SK-N-SH (cell line): ENCODE measurements around the gene FAM135A. TPM values are rescaled to one million over a fixed set of nuclear protein-coding genes. Genes with fewer than 3 reads are reported as not detected.
"Not testable (repeated sequence)": the region's sequence is repeated elsewhere in the genome, so short reads cannot be mapped to it uniquely, and the experiment has no call there.

Experiments
- CTCF ChIA-PET: fragments of 300-600, 350-600 bp; formaldehyde crosslinking; extraction: SDS; loops from one replicate; lab custom pipeline; 2021; lab: Yijun Ruan, JAX
- POLR2A ChIA-PET: fragments of 350-600 bp; sonication (Branson Sonifier 250); formaldehyde crosslinking; extraction: SDS; loops from one replicate; lab custom pipeline; 2020; ENCODE audit warnings: antibody characterized with exemption, inconsistent platforms; lab: Yijun Ruan, JAX
- DNase-seq: peaks from one replicate; pipeline ENCODE4 v3.0.0; 2012
- H2AFZ ChIP-seq: fragments of 200-600 bp; sonication (generic); 2 replicates; pipeline ENCODE4 v1.8.1; 2016; ENCODE audit warnings: antibody characterized with exemption, mild to moderate bottlenecking, low read depth
- H3F3A ChIP-seq: fragments of 200-600 bp; sonication (generic); replicated peaks from 2 replicates; pipeline ENCODE3; 2016; ENCODE audit warnings: antibody characterized with exemption, mild to moderate bottlenecking; ENCODE audit not compliant: insufficient read depth
- H3K27ac ChIP-seq, 2 experiments: fragments of 200-500 bp in 1 of 2; fragments of 200-600 bp in 1 of 2; sonication (Bioruptor generic) in 1 of 2; sonication (generic), shearing (Covaris generic) in 1 of 2; 2 replicates each; pipeline versions ENCODE4 v1.5.1 to v1.6.1; 2014 to 2016; ENCODE audit warnings: low read depth in 2 of 2, inconsistent platforms in 1 of 2, low read length in 1 of 2, mild to moderate bottlenecking in 1 of 2, mixed read lengths in 1 of 2
- H3K27me3 ChIP-seq: fragments of 200-600 bp; sonication (generic), shearing (Covaris generic); 2 replicates; pipeline ENCODE4 v1.6.1; 2016; ENCODE audit warnings: mixed run types; ENCODE audit not compliant: insufficient read depth
- H3K36me3 ChIP-seq, 2 experiments: fragments of 200-500 bp in 1 of 2; fragments of 200-600 bp in 1 of 2; sonication (Bioruptor generic) in 1 of 2; sonication (generic) in 1 of 2; replicated peaks in 1 of 2; 2 replicates each; pipeline versions ENCODE3 to v1.5.1; 2014 to 2016; ENCODE audit warnings: low read length in 1 of 2, mild to moderate bottlenecking in 1 of 2; ENCODE audit not compliant: insufficient read depth in 2 of 2, control insufficient read depth in 1 of 2
- H3K4me1 ChIP-seq, 2 experiments: fragments of 200-500 bp in 1 of 2; fragments of 200-600 bp in 1 of 2; sonication (Bioruptor generic) in 1 of 2; sonication (generic), shearing (Covaris generic) in 1 of 2; 2 replicates each; pipeline versions ENCODE4 v1.5.1 to v1.6.1; 2014 to 2016; ENCODE audit warnings: low read depth in 1 of 2, low read length in 1 of 2, mixed run types in 1 of 2; ENCODE audit not compliant: insufficient read depth in 2 of 2, control insufficient read depth in 1 of 2
- H3K4me2 ChIP-seq: fragments of 200-600 bp; sonication (generic), shearing (Covaris generic); 2 replicates; pipeline ENCODE4 v1.6.1; 2017; ENCODE audit warnings: mixed run types
- H3K4me3 ChIP-seq, 2 experiments: fragments of 200-500 bp in 1 of 2; fragments of 200-600 bp in 1 of 2; sonication (Bioruptor generic) in 1 of 2; sonication (generic), shearing (Covaris generic) in 1 of 2; 2 replicates each; pipeline versions ENCODE4 v1.5.1 to v1.8.1; 2014 to 2016; ENCODE audit warnings: low read depth in 2 of 2, inconsistent platforms in 1 of 2, low read length in 1 of 2, mild to moderate bottlenecking in 1 of 2, mixed read lengths in 1 of 2, moderate library complexity in 1 of 2
- H3K79me2 ChIP-seq: fragments of 200-600 bp; sonication (generic); 2 replicates; pipeline ENCODE4 v1.8.1; 2017; ENCODE audit warnings: mild to moderate bottlenecking; ENCODE audit not compliant: insufficient read depth
- H3K9ac ChIP-seq: fragments of 200-600 bp; sonication (generic); 2 replicates; pipeline ENCODE4 v1.6.1; 2017; ENCODE audit warnings: mixed run types
- H3K9me2 ChIP-seq: fragments of 200-600 bp; sonication (generic); 2 replicates; pipeline ENCODE4 v1.6.1; 2017; ENCODE audit warnings: mixed run types
- H3K9me3 ChIP-seq: fragments of 200-600 bp; sonication (generic); 2 replicates; pipeline ENCODE4 v1.6.1; 2017; ENCODE audit warnings: mixed run types, mild to moderate bottlenecking, moderate library complexity
- H4K20me1 ChIP-seq: fragments of 200-600 bp; sonication (generic); 2 replicates; pipeline ENCODE4 v1.6.1; 2017; ENCODE audit warnings: mild to moderate bottlenecking, mixed run types; ENCODE audit not compliant: insufficient read depth
- FOXM1 ChIP-seq: IDR thresholded peaks from 2 replicates; pipeline ENCODE4 v1.4.0; 2012; ENCODE audit warnings: low read depth, mild to moderate bottlenecking
- GABPA ChIP-seq: IDR thresholded peaks from 2 replicates; pipeline ENCODE4 v1.4.0; 2012; ENCODE audit warnings: low read depth, mild to moderate bottlenecking
- GATA2 ChIP-seq: sonication (generic); formaldehyde crosslinking; IDR thresholded peaks from 2 replicates; pipeline ENCODE4 v1.5.0; 2020; ENCODE audit warnings: mild to moderate bottlenecking, missing genetic modification reagents
- JUND ChIP-seq: IDR thresholded peaks from 2 replicates; pipeline ENCODE4 v1.4.0; 2012
- MEF2A ChIP-seq: IDR thresholded peaks from 2 replicates; pipeline ENCODE4 v1.4.0; 2012; ENCODE audit warnings: low read depth, borderline replicate concordance
- NRF1 ChIP-seq: IDR thresholded peaks from 2 replicates; pipeline ENCODE4 v1.6.1; 2012; ENCODE audit warnings: low read depth, mild to moderate bottlenecking, low read length
- POLR2AphosphoS5 ChIP-seq: IDR thresholded peaks from 2 replicates; pipeline ENCODE4 v1.6.1; 2012; ENCODE audit warnings: low read depth, low read length
- RAD21 ChIP-seq: IDR thresholded peaks from 2 replicates; pipeline ENCODE4 v1.6.1; 2012; ENCODE audit warnings: mild to moderate bottlenecking, low read length
- RCOR1 ChIP-seq: fragments of 150-350 bp; IDR thresholded peaks from 2 replicates; pipeline ENCODE4 v1.6.1; 2017; ENCODE audit warnings: antibody characterized with exemption, low read length
- RFX5 ChIP-seq: IDR thresholded peaks from 2 replicates; pipeline ENCODE4 v1.6.1; 2012; ENCODE audit warnings: mild to moderate bottlenecking, improper control_type of control experiment, low read length
- SMC3 ChIP-seq: IDR thresholded peaks from 2 replicates; pipeline ENCODE4 v1.6.1; 2012; ENCODE audit warnings: low read depth, low read length, improper control_type of control experiment
- TAF1 ChIP-seq: IDR thresholded peaks from 2 replicates; pipeline ENCODE4 v1.6.1; 2012; ENCODE audit warnings: low read depth, mild to moderate bottlenecking, low read length, moderate library complexity, borderline replicate concordance
- TEAD4 ChIP-seq: IDR thresholded peaks from 2 replicates; pipeline ENCODE4 v1.4.0; 2012; ENCODE audit warnings: mild to moderate bottlenecking, borderline replicate concordance; ENCODE audit not compliant: insufficient read depth
- YY1 ChIP-seq: IDR thresholded peaks from 2 replicates; pipeline ENCODE4 v1.4.0; 2012; ENCODE audit warnings: low read depth, mild to moderate bottlenecking
- WGBS: methylation state at CpG from one replicate; pipeline ENCODE4 v1.1.6; 2017; ENCODE audit warnings: low lambda C conversion rate; 5-methylcytosine and 5-hydroxymethylcytosine counted together
- polyA plus RNA-seq, 3 experiments: library from polyadenylated mRNA; depleted of rRNA; stranded (reverse); fragments of >200 nt; gene quantifications; 2 replicates each; pipeline ENCODE4 v1.2.3, GENCODE V29; 2012
- TF ChIP-seq, protein P1 (sequence below): IDR thresholded peaks from 2 replicates; pipeline ENCODE4; 2012
- TF ChIP-seq, protein P2 (sequence below): IDR thresholded peaks from 2 replicates; pipeline ENCODE4 v1.4.0; 2012; ENCODE audit warnings: low read depth
- TF ChIP-seq, protein P3 (sequence below): IDR thresholded peaks from 2 replicates; pipeline ENCODE4 v1.6.1; 2012; ENCODE audit warnings: mild to moderate bottlenecking, low read depth, low read length, moderate library complexity
- TF ChIP-seq, protein P4 (sequence below): IDR thresholded peaks from 2 replicates; pipeline ENCODE4 v1.4.0; 2012; ENCODE audit warnings: low read depth, borderline replicate concordance

FAM135A gene
- polyA plus RNA-seq, 1 of the 3 experiments (the other 2 are of a cell fraction) = 2.6 TPM

DNA sequence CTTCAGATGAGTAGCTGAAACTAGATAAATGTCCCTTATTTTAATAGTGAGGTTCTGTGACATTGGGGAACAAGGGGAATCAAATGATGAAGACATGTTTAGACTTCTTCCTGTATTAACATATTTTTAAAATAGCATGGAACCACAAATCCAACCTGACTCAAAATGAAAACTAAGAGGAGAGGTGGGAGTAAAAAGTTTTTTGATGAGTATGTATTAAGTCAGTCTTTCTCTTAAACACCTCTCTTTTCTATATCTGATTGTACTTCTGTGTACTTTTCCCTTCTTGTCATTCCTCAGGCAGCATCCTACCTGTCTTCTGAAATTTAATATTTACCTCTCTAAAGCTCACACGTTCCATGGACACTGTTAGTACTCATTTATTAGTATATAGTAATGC, 144.7 kb downstream of the FAM135A start:
- Histone ChIP-seq H4K20me1 (no peaks in the 10 kb centered on the region), H3K79me2 (no peaks in the 10 kb centered on the region), H3K27me3 (no peaks in the 10 kb centered on the region), H3K36me3 (peaks cover 2 to 5% of the 10 kb centered on the region in 2 experiments), H3F3A (no peaks in the 10 kb centered on the region), H3K27ac (no peak overlapping the region), H3K4me1 (no peaks in the 10 kb centered on the region), H3K4me3 (no peak overlapping the region), H3K9ac (no peak overlapping the region), H2AFZ (no peak overlapping the region), H3K9me2 (no peaks in the 10 kb centered on the region), H3K9me3 (no peaks in the 10 kb centered on the region), H3K4me2 (no peak overlapping the region)
- 90% methylated on average over 1 of the region's 1 CpG for WGBS
- TF ChIP-seq, protein P1, sequence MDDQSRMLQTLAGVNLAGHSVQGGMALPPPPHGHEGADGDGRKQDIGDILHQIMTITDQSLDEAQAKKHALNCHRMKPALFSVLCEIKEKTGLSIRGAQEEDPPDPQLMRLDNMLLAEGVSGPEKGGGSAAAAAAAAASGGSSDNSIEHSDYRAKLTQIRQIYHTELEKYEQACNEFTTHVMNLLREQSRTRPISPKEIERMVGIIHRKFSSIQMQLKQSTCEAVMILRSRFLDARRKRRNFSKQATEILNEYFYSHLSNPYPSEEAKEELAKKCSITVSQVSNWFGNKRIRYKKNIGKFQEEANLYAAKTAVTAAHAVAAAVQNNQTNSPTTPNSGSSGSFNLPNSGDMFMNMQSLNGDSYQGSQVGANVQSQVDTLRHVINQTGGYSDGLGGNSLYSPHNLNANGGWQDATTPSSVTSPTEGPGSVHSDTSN = no peak
- TF ChIP-seq GATA2 (no peak), TEAD4 (no peak), JUND (no peak), POLR2AphosphoS5 (no peak), NRF1 (no peak), TAF1 (no peak), RAD21 (no peak), RFX5 (no peak), SMC3 (no peak), MEF2A (no peak), YY1 (no peak), RCOR1 (no peak), GABPA (no peak), FOXM1 (no peak)
- TF ChIP-seq, protein P2, sequence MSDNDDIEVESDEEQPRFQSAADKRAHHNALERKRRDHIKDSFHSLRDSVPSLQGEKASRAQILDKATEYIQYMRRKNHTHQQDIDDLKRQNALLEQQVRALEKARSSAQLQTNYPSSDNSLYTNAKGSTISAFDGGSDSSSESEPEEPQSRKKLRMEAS = no peak
- TF ChIP-seq, protein P3, sequence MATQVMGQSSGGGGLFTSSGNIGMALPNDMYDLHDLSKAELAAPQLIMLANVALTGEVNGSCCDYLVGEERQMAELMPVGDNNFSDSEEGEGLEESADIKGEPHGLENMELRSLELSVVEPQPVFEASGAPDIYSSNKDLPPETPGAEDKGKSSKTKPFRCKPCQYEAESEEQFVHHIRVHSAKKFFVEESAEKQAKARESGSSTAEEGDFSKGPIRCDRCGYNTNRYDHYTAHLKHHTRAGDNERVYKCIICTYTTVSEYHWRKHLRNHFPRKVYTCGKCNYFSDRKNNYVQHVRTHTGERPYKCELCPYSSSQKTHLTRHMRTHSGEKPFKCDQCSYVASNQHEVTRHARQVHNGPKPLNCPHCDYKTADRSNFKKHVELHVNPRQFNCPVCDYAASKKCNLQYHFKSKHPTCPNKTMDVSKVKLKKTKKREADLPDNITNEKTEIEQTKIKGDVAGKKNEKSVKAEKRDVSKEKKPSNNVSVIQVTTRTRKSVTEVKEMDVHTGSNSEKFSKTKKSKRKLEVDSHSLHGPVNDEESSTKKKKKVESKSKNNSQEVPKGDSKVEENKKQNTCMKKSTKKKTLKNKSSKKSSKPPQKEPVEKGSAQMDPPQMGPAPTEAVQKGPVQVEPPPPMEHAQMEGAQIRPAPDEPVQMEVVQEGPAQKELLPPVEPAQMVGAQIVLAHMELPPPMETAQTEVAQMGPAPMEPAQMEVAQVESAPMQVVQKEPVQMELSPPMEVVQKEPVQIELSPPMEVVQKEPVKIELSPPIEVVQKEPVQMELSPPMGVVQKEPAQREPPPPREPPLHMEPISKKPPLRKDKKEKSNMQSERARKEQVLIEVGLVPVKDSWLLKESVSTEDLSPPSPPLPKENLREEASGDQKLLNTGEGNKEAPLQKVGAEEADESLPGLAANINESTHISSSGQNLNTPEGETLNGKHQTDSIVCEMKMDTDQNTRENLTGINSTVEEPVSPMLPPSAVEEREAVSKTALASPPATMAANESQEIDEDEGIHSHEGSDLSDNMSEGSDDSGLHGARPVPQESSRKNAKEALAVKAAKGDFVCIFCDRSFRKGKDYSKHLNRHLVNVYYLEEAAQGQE = no peak
- TF ChIP-seq, protein P4, sequence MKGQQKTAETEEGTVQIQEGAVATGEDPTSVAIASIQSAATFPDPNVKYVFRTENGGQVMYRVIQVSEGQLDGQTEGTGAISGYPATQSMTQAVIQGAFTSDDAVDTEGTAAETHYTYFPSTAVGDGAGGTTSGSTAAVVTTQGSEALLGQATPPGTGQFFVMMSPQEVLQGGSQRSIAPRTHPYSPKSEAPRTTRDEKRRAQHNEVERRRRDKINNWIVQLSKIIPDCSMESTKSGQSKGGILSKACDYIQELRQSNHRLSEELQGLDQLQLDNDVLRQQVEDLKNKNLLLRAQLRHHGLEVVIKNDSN = no peak
- DNase-seq = no peak
- POLR2A ChIA-PET = no interaction called here
- CTCF ChIA-PET = interaction anchor here (1.2 kb wide), 1 partner anchor 37 kb away, joined by 3 read pairs; no protein-coding TSS in a partner anchor

DNA sequence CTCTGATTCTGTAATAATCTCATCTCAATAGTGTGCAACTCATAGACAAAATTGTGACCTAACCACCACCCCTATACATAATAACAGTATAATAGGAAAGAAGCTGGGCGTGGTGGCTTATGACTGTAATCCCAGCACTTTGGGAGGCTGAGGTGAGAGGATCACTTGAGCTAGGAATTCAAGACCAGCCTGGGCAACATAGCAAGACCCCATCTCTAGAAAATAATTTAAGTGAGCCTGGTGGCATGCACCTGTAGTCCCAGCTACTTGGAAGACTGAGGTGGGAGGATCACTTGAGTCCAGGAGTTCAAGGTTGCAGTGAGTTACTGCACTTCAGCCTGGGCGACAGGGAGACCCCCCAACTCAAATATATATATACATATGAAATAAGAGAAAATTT, 149.1 kb downstream of the FAM135A start:
- H3K4me3 ChIP-seq, H3K4me1 ChIP-seq, H3K27ac ChIP-seq, H3K9ac ChIP-seq, H3F3A ChIP-seq, H3K36me3 ChIP-seq, H3K9me2 ChIP-seq, H2AFZ ChIP-seq, H4K20me1 ChIP-seq, DNase-seq, H3K9me3 ChIP-seq, H3K4me2 ChIP-seq, H3K27me3 ChIP-seq, POLR2A ChIA-PET, H3K79me2 ChIP-seq, CTCF ChIA-PET: not testable (repeated sequence)
- WGBS = 58% methylated on average over 2 of the region's 2 CpGs
